Measurements from ENCODE around the gene TTC27.

GRCh38 chr2:32721376-32721775, 93.5 kb downstream of the TTC27 start:
- no peak for TF ChIP-seq CTCF (IDR thresholded peaks at IDR 0.05; ENCODE audit: low read depth, low read length)
- TF ChIP-seq EZH2phosphoT487 (IDR thresholded peaks at IDR 0.05; ENCODE audit: low read depth), result no peak
